HG03558 (cell line): ENCODE results near the gene CDK5RAP2.
"Not testable (repeated sequence)": the region's sequence is repeated elsewhere in the genome, so short reads cannot be mapped to it uniquely, and the experiment has no call there.

Experiments used
- ATAC-seq: cut with Tn5 transposase; IDR thresholded peaks from one replicate; pipeline ENCODE4 v1.9.1; 2021; ENCODE audit warnings: moderate number of reproducible peaks; ENCODE audit not compliant: unreplicated experiment; ENCODE audit errors: extremely low read depth

The CDK5RAP2 gene

GRCh38 chr9:120522558-120522957, 57.4 kb downstream of the CDK5RAP2 start:
- no peak for ATAC-seq

DNA sequence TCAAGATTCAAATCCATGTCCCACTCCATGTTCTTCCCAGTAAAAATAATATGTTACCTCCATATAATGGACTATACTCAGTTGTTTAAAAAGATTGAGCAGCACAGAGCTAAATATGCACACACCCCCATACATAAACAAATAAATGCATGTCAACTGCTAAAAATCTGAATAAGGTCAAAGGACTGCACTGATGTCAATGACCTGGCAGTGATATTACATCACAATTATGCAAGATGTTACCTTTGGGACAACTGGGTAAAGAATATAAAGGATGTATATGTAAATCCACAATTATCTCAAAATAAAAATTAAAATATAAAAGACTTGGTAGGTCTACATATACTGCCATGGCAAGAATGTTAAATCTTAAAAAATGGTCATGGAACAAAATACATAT, 57.9 kb downstream of the CDK5RAP2 start:
- ATAC-seq: no peak

GRCh38 chr9:120521101-120521500, 58.9 kb downstream of the CDK5RAP2 start:
- no peak for ATAC-seq

DNA sequence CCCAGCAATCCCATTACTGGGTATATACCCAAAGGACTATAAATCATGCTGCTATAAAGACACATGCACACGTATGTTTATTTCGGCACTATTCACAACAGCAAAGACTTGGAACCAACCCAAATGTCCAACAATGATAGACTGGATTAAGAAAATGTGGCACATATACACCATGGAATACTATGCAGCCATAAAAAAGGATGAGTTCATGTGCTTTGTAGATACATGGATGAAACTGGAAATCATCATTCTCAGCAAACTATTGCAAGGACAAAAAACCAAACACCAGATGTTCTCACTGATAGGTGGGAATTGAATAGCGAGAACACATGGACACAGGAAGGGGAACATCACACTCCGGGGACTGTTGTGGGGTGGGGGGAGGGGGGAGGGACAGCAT, 64.0 kb downstream of the CDK5RAP2 start:
- not testable (repeated sequence) for ATAC-seq

DNA sequence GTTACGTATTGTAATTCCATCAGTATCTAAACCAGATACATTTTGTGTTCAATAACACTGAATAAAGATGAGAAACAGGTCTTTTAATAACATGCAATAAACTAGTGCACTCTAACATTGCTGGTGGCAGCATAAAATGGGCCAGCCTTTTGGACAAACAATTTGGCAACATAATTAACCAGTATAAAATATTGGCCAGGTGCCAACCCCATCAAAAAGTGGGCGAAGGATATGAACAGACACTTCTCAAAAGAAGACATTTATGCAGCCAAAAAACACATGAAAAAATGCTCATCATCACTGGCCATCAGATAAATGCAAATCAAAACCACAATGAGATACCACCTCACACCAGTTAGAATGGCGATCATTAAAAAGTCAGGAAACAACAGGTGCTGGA, 64.5 kb downstream of the CDK5RAP2 start:
- not testable (repeated sequence) for ATAC-seq

GRCh38 chr9:120514405-120514804, 65.6 kb downstream of the CDK5RAP2 start:
- no peak for ATAC-seq

GRCh38 chr9:120513825-120514396, 66.1 kb downstream of the CDK5RAP2 start:
- no peak for ATAC-seq

DNA sequence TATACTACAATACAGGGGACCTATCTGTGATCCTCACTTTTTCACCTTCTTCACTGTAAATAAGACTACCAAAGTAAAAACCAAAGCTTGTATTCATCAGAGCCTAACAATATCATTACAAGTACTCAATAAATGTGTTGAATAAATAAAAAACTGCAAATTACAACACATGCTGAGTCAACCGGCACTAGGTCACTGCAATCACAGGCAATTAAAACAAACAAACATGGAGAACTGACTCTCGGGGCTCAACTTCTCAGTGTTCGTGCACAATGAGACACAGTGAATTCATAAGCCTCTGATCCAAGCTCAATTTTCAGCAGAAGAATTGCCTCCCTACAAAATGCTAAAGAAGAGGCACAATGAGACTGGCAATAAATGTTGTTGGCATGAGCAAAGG, 69.2 kb downstream of the CDK5RAP2 start:
- ATAC-seq: no peak

- no peak for ATAC-seq
Measured at GRCh38 chr9:120507936-120508510, 71.9 kb downstream of the CDK5RAP2 start.

DNA sequence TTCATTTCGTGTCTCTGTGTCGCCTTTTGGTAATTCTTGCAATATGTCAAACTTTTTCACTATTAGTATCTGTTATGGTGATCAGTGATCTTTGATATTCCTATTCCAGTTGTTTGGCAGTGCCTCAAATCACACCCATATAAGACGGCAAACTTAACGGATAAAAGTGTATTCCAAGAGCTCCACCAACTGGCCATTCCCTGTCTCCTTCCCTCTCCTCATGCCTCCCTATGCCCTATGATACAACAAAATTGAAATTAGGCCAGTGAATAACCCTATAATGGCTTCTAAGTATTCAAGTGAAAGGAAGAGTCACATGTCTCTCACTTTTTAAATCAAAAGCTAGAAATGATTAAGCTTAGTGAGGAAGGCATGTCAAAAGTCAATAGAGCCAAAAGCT, 74.8 kb downstream of the CDK5RAP2 start:
- no peak for ATAC-seq

GRCh38 chr9:120500733-120501132, 79.2 kb downstream of the CDK5RAP2 start:
- ATAC-seq: no peak

GRCh38 chr9:120497865-120498264, 82.1 kb downstream of the CDK5RAP2 start:
- not testable (repeated sequence) for ATAC-seq

GRCh38 chr9:120496438-120496837, 83.5 kb downstream of the CDK5RAP2 start:
- ATAC-seq: not testable (repeated sequence)

GRCh38 chr9:120490888-120491595, 88.9 kb downstream of the CDK5RAP2 start:
- ATAC-seq: peak; percentile 96

GRCh38 chr9:120486835-120487234, 93.1 kb downstream of the CDK5RAP2 start:
- no peak for ATAC-seq

- no peak for ATAC-seq
Measured at GRCh38 chr9:120486347-120486746, 93.6 kb downstream of the CDK5RAP2 start.

DNA sequence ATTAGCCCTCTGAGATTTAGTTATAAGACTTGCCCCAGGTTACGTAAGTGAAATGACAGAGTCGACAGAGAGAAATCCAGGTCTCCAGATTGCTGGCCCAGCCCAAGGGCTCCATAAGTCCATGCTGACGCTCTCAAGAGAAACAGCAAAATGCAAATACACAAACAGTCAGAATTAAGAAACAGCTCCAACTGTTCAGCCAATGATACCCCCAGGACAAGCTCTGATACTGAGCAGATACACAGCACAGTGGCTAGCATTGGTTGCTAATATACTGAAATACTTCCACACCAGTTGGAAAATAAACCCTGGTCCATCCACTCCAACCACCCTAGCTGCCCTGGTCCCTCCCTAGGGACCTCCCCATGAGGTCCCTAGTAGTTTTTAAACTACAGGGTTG, 94.2 kb downstream of the CDK5RAP2 start:
- no peak for ATAC-seq

DNA sequence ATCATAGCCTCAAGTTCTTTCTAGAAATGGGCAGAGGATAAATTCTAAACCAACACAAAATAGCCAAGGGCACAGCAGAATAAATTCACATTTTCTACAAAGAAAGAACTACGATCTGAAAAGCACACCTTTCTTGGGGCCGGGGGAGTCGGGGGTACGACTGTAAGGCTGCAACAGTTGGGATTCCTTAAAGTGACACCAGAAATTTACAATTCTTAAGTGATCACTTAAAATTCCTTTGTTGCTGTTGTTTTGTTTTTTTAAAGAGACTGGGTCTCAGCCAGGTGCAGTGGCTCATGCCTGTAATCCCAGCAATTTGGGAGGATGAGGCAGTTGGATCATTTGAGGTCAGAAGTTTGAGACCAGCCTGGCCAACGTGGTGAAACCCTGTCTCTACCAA, 95.8 kb downstream of the CDK5RAP2 start:
- ATAC-seq: no peak

- ATAC-seq: no peak
Measured at GRCh38 chr9:120482424-120483186, 97.4 kb downstream of the CDK5RAP2 start.

DNA sequence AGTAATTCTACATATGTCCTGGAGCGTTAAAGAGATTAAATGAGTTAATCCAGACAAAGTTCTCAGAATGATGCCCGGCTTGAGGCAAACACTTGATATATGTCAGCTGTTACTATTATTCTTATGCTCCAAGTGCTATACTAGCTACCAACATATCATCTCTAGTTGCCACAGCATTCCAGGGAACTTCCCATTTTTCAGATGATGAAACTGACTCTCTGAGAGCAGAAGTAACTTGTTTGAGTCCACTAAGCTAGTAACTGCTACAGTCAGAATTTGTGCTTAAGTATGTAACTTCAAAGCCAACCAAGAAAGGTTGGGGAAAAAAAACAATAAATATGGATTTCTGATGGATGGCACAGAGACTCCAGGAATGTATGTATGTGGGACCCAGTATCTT, 98.1 kb downstream of the CDK5RAP2 start:
- ATAC-seq: no peak

DNA sequence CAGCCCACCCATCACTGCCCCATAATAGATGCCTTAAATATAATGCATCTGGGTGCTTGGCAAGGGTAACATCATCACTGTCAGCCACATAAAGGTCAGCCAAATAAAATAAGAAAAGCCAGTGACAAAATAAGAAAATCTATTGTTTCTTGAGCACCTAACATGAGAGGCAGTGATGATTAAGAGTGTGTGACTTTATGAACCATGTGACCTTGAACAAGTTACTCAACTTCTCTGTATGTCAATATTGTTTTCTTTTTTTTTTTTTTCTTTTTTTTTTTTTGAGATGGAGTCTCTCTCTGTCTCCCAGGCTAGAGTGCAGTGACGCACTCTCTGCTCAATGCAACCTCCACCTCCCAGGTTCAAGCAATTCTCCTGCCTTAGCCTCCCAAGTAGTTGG, 98.7 kb downstream of the CDK5RAP2 start:
- no peak for ATAC-seq
